Vagina (tissue), 2 donors: ENCODE measurements around the gene POLDIP3.

Experiments used
- CTCF ChIP-seq, 3 experiments: fragments of 450-650 bp in 2 of 3; fragments of 200-600 bp in 1 of 3; sonication (generic) in 1 of 3; IDR thresholded peaks; one replicate each; pipeline ENCODE4 v1.5.1; 2017 to 2019; ENCODE audit warnings: antibody characterized with exemption in 3 of 3, mild to moderate bottlenecking in 2 of 3, moderate library complexity in 2 of 3
- POLR2A ChIP-seq, 2 donors: fragments of 450-650 bp; IDR thresholded peaks; one replicate each; pipeline ENCODE4 v1.6.1; 2017; ENCODE audit warnings: antibody characterized with exemption in 2 of 2, mild to moderate bottlenecking in 2 of 2, moderate library complexity in 2 of 2

DNA sequence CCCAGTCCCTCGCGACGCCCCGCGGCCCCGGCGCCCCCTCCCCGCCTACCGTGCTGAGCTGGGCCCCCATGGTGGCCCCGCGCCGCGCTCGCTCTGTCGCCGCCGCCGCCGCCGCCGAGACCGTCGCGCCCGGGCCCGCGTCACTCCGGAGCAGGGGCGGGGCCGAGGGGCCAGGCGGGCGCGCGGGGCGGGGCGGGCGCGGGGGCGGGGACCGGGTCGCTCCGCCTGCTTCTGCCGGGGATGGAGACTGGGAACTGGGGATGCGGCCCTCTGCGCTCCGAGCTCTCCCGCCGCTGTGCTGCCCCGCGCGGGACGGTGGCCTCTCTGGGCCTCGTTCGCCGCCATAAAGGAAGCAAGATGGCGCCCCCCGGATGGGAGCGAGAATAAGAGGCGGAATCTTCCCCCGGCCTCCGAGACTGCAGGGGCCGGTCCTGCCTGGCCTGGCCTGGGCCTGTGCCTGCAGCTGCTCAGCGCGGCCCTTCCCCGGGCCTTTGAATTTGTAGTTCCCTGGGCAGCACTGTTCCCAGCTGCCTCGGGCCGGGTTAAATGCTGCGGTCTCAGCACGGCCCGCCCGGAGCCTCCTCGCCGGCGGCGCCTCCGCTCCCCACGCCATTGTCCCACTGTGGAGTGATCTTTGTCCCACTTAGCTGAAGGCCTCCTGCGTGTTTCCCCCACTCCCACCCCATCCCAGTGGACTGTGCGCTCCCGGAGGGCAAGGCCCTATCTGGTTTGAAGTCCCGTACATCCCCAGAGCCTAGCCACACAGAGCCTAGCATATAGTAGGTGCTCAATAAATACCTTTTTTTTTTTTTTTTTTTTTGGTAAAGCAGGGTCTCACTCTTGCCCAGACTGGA is 34.8 kb upstream of the POLDIP3 start, which contains the start of gene CYB5R3:
- TF ChIP-seq POLR2A (IDR thresholded peaks at IDR 0.05) (peak in 1 of 2 donors; percentile 59), CTCF (IDR thresholded peaks at IDR 0.05) (no peak)
